ENCODE results near the gene SZT2. TPM values are rescaled to one million over a fixed set of nuclear protein-coding genes. Genes with fewer than 3 reads are reported as not detected.

Gene SZT2
- total and polyA plus RNA-seq, 10 of the 15 experiments (the other 5 are each of a cell fraction or from before 2014, with no cell fraction given) = 1.4 to 38.3 (median 12.7) TPM

- no TSS peak for BruUV-seq (replicated peaks)
- in situ Hi-C loops (cut with MboI) (no loop called here), intact Hi-C loops (cut with micrococcal nuclease; ENCODE audit: unreplicated experiment) (no loop called here)
- POLR2A ChIA-PET = no interaction called here
- H3K9me3 ChIP-seq (replicated peaks; ENCODE audit: control insufficient read depth, insufficient read depth, low read length) = peaks cover 2% of the 10 kb centered on the region; the same call in 2 of the 3 replicates
- H3K4me1 ChIP-seq (ENCODE audit: control insufficient read depth, insufficient read depth, low read length) = no peaks in the 10 kb centered on the region
- H3K4me2 ChIP-seq (ENCODE audit: control insufficient read depth, insufficient read depth) = no peak overlapping the region
- FAIRE-seq (no peak), DNase-seq (ENCODE audit: low read depth, low spot score) (no peak), ATAC-seq (no peak)
- RAD21 ChIA-PET (ENCODE audit: unreplicated experiment) = no interaction called here
- H3K36me3 ChIP-seq (ENCODE audit: control insufficient read depth in 2 of 2, insufficient read depth in 2 of 2, low read length in 1 of 2) = no peaks in the 10 kb centered on the region
- no peak overlapping the region for H3K9ac ChIP-seq (ENCODE audit: control insufficient read depth, insufficient read depth, low read length)
- H3K27ac ChIP-seq (ENCODE audit: control insufficient read depth, insufficient read depth) = no peak overlapping the region
- SMC1A ChIA-PET (ENCODE audit: uncharacterized antibody, unreplicated experiment) = no interaction called here
- H4K20me1 ChIP-seq (ENCODE audit: control insufficient read depth, insufficient read depth) = no peaks in the 10 kb centered on the region
- H3K27me3 ChIP-seq (replicated peaks in 1 of 2; ENCODE audit: control insufficient read depth in 2 of 2, insufficient read depth in 2 of 2, low read length in 1 of 2) = peaks cover 0 to 1% of the 10 kb centered on the region in 2 experiments; a peak in 2 of 4 replicates
- WGBS (ENCODE audit: insufficient coverage, insufficient replicate concordance, low lambda C conversion rate, missing lambda C conversion rate) = 46% methylated on average over 11 of the region's 11 CpGs
- no peaks in the 10 kb centered on the region for H3K79me2 ChIP-seq (ENCODE audit: control insufficient read depth, insufficient read depth, low read length)
- no peak overlapping the region for H2AFZ ChIP-seq (ENCODE audit: control insufficient read depth, low read depth, low read length)
- H3K4me3 ChIP-seq = no peak overlapping the region
- CTCF ChIA-PET = no interaction called here
- no peak for TF ChIP-seq RAD21 (IDR thresholded peaks at IDR 0.05; ENCODE audit: insufficient read depth, low read depth, low read length)
- TF ChIP-seq MAX (IDR thresholded peaks at IDR 0.05; ENCODE audit: low read depth, low read length) = no peak
- TF ChIP-seq E2F4 (IDR thresholded peaks at IDR 0.05; ENCODE audit: low read depth, low read length) = no peak
- no peak for TF ChIP-seq CREB1 (IDR thresholded peaks at IDR 0.05; ENCODE audit: low read depth)
- TF ChIP-seq ZNF207 (IDR thresholded peaks at IDR 0.05; ENCODE audit: borderline replicate concordance) = no peak
- no peak for TF ChIP-seq CTCF (IDR thresholded peaks at IDR 0.05 in 2 of 3, conservative IDR thresholded peaks at IDR 0.05 in 1 of 3; ENCODE audit: control insufficient read depth in 2 of 3, extremely low read depth in 1 of 3, insufficient read depth in 1 of 3, low read depth in 3 of 3, low read length in 3 of 3)
- no peak for TF ChIP-seq ZNF384 (IDR thresholded peaks at IDR 0.05; ENCODE audit: borderline replicate concordance, low read depth, low read length)
- no peak for TF ChIP-seq ESRRA (IDR thresholded peaks at IDR 0.05; ENCODE audit: low read length)
- no peak for TF ChIP-seq PRDM15 (CRISPR knock-in tag; IDR thresholded peaks at IDR 0.05)
- TF ChIP-seq MTA2 (IDR thresholded peaks at IDR 0.05; ENCODE audit: low read depth) = no peak
- no peak for TF ChIP-seq TCF12 (IDR thresholded peaks at IDR 0.05; ENCODE audit: low read depth, low read length)
- TF ChIP-seq HDGF (IDR thresholded peaks at IDR 0.05) = no peak
- TF ChIP-seq ZSCAN29 (IDR thresholded peaks at IDR 0.05) = no peak
- no peak for TF ChIP-seq NR2C2 (IDR thresholded peaks at IDR 0.05; ENCODE audit: borderline replicate concordance, control insufficient read depth, insufficient read length, low read depth)
- TF ChIP-seq SPI1 (IDR thresholded peaks at IDR 0.05; ENCODE audit: borderline replicate concordance, insufficient read depth, low read depth, low read length) = no peak
Observed at GRCh38 chr1:43493661-43494450, 104.2 kb downstream of the SZT2 start.

Data from GM12878 (cell line).